NCI-H524 (cell line): Measurements from ENCODE around the gene MXD3.
"Not testable (repeated sequence)": the region's sequence is repeated elsewhere in the genome, so short reads cannot be mapped to it uniquely, and the experiment has no call there.

Source experiments
- DNase-seq, 2 experiments: peaks; one replicate each; lab custom pipeline; 2025; lab: John Stamatoyannopoulos, UW

MXD3 gene

GRCh38 chr5:177319913-177320588 is 8.4 kb upstream of the MXD3 start:
- no peak for DNase-seq

DNA sequence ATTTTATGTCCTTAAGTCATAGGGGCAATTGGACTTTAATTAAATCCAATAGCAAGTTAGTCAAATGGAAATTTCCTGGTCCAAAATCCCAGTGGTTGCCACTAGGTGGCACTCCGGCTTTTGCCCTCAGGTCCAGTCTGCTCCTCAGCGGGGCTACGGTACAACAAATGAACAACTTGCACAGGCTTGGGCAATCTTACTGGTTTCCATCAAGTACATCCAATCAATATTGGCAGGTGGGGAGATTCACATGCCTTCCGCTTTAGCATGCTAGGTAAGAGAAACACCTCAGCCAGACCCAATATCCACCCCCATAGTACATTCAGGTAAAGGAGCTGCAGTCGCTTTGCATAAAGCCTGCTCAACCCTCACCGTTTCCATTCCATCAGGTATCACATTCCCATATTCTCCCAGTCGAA is 6.3 kb upstream of the MXD3 start:
- peak; percentile 8 to 76 for DNase-seq

DNA sequence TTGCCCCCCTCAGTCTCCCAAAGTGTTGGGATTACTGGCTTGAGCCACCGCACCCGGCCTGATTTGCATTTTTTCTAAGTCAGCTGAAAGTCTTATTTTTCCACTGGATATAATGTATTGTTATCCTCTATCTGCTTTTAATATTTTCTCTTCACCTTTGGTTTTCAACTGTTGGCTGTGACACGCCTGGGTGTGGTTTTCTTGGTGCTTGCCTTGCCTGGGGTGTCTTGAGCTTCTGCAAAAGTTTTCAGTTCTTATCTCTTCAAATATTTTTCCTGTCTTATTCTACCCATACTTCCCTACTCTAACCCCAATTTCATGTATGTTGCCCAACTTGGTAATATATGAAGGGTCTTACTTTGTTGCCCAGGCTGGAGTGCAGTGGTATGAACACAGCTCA is 4.3 kb upstream of the MXD3 start:
- no peak for DNase-seq

DNA sequence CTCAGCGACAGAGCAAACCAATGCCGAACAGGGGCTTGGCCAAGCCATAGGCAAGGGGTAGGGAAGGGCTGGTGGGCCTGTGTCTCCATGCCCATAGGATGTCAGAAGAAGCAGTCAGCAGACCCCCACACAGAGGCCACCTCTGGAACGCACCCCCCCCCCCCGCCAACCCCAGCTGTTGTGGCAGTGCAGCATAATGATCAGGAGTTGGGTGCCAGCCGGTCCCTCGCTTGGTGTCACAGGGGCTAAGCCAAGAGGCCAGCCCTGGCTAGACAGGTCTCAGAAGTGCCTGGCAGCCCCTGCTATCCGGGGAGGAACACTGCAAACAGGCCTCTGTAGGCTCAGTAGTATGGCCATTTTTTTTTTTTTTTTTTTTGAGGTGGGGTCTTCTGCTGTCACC is 3.7 kb upstream of the MXD3 start:
- no peak for DNase-seq

DNA sequence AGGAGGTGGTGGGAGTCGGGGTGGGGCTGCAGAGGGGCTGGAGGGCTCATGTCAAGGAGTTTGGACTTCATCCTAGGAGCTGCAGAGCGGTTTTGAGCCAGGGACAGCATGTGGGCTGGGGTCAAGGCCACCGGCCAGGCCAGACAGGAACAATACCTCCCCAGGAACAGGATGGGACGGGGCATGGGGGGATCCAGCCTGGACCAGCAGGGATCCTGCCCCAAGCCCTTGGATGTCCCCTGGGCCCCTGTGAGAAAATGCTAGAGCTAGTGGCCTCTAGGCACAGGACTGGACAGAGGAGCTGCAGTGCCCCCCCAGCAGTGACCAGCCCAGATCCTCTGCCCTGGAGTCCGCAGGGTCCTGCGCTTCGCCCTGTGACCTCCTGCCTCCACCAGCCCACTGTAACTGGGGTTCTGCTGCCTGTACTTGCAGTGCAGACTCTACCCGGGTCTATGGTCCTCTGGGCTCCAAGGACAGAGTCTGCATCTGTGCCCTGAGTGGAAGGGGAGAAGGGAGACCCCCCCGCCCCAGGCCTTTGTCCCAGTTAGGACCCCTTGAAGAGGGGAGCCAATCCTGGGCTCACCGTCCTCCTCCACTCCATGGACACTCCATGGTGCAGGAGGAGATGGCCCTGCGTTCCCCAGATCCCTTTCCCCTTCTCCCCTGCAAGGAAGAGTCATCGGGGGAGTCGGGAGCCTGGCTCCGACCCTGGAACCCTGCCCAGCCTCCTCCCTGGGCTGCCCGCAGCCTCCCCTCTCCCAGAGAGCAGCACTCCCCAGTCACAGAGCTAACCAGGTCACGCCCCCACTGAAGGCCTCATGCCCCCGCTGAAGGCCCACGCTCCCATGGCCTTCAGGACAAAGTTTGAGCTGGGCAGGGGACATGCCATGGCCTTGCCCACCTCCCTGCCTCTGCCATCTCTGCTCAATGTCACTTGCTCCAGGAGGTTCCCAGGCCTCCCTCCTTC is 3.0 kb upstream of the MXD3 start:
- no peak for DNase-seq

DNA sequence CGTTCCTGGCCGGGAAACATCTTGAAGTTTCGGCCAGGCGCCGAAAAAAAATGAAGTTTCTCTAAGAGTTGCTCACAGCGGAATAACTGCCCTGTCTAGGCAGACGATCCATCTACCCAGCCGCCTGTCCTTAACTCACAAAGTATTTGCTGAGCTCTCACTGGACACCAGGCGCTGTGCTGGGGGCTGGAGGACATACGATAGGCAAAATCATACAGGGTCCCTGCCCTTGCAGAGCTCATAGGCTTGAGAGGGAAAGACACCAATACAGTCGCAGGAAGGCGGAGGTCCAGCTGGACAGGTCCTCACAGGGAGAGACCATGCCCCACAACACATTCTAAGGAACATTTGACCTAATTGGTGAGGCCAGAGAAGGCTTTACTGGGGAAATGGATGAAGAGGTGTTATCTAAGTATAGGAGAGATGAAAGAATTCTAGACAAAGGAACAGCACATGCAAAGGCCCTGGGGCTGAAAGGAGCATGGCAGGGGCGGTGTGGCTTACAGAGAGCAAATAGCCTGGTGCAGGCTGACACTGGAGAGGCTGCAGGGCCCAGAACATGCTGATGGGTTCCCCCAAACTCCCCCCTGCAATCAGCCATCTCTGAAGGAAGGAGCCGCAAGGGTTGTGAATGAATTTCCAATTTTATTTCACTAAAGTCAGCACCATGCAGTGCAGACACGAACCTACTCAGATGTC is 2.0 kb upstream of the MXD3 start:
- DNase-seq: no peak

GRCh38 chr5:177312649-177313181 is 1.0 kb upstream of the MXD3 start:
- DNase-seq: peak; percentile 33 to 50

- no peak for DNase-seq
Measured at GRCh38 chr5:177311392-177311722, 341 bp downstream of the MXD3 start.

GRCh38 chr5:177310757-177311391 is 824 bp downstream of the MXD3 start:
- peak; percentile 73 to 84 for DNase-seq

- DNase-seq: no peak
Measured at GRCh38 chr5:177310332-177310731, 1.4 kb downstream of the MXD3 start.

DNA sequence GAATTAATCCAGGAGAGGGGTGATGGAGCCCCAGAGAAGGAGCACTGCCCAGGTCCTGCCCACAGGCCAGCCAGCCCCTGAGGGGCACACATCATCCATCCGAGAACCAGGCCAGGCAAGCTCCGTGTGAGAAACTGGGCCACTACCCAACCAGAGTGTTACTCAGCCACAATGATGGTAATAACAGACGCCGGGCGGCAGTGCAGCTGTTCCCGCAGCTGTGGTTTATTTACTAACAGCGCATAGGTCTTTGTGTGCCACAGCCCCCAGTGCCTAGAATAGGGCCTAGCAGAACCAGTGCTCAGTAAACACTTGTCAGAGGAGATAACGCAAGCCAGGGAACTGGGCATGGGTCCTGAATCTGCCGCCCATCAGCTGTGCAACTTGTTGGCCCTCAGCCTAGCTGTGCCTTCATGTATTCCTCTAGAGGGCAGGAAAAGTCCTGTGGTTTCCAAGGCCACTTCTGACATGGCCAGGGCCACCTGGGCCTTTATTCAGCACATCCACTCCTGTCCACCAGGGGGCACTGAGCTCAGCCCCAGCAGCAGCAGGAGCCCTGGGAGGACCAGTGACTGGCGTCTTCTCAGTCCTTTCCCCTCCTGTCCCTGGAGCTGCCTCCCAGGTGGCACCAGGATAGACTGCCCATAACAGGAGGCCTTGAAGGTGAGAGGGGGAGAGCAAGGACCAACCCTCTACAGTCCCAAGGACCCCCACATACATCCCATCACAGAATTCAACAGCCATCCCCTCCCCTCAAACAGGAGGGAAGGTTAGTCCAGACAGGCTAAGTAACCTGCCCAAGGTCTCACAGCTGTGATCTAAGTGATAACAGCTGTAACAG is 2.1 kb downstream of the MXD3 start:
- DNase-seq: peak; percentile 62 to 66

DNA sequence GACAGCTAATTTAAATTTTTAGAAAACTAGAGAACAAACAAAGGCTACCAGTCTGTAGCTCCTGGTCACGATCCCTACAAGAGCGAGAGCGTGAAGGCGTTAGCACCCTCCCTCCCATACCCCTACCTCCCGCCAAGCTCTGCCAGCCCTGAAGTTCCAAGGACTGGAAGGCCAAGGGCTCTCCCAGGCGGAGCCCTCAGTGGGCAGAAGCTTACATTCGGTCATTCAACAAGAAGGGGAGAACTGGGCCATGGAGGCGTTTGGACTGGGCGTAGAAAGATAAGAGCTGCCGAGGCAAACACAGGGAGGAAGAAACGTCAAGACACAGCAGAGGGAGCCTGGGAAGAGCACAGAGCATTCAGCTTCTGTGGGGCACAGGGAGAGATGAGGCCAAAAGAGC is 3.0 kb downstream of the MXD3 start:
- no peak for DNase-seq

DNA sequence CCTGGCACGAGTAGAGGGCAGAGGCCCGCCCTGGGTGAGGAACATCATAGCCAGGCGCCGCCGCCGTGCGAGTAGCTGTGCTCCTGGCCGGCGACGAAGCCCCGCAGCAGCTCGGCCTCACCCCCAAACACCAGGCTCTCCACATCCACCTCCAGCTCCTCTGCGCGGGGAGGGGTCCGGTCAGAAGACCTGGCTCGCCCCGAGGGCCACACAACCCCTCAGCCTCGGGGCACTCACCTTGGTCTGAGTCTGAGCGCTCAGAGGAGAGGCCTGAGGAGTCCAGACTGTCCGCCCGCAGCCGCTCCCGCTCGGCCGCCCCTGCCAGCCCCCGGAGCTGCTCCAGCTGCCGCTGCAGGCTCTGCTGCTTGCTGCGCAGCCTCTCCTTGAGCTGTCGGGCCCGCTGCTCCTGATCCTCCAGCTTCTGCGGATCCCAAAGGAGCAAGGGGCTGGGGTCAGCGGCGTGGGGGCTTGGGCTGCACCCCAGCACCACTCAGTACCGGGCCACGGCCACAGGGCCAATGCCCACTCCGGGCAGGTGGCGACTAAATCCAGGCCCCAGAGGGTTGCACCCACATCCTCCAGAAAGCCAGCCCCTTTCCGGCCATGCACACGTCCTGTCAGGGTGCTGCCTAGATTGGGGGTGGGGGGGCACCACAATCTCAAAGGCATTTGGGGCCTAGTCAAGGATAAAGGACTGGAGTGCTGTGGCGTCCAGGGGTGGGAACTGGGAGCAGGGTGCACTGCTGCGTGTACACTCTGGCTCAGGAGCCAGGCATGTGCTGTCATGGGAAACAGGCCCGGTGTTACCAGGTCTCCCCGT is 3.9 kb downstream of the MXD3 start:
- DNase-seq: no peak

GRCh38 chr5:177306674-177307543 is 4.8 kb downstream of the MXD3 start:
- DNase-seq: no peak

GRCh38 chr5:177306103-177306640 is 5.5 kb downstream of the MXD3 start:
- DNase-seq: not testable (repeated sequence)

DNA sequence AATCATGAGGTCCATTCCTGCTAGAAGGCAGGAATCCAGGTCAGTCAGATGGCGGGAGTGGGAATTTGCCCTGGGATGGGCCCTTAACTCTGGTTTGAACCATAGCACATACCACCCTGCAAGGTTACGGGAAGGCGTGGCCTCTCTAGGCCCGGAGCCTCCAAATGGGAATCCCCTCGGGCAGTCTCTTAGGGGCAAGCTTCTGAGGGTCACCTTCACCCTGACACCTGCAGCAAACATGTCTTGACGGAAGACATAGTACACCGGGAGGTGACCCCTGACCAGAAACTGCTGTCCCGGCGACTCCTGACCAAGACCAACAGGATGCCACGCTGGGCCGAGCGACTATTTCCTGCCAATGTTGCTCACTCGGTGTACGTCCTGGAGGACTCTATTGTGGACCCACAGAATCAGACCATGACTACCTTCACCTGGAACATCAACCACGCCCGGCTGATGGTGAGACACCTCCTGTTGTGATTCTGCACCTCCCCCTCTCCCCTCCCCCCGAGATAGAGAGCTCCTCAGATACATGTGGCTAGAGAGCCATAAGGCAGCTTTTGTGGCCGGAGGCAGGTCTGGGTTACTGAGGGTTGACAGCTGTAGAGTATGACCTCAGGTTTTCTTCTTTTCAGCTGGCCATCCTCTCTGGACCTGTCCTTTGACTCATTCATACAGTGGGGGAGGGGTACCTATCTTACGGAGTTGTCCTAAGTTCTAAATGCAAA is 7.1 kb downstream of the MXD3 start:
- DNase-seq: no peak

DNA sequence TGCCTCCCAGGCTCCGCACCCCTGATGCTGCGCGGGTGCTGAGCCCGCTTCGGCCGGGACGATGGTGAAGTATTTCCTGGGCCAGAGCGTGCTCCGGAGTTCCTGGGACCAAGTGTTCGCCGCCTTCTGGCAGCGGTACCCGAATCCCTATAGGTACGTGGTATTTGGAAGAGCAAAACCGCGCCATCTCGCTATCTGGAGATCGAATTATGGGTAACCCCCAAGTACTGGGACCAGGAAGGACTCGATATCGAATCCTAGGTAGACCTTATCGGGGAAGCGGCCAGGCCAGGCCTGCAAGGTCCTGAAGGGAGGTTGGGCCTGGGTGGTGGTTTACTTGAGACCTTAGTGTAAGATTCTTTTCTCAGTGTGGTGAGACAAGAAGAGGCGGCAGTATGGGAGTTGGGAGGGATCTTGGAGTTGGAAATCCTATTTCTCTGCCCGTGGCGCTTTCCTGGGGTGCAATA is 7.7 kb downstream of the MXD3 start:
- no peak for DNase-seq
